MV-4-11 (cell line): ENCODE results near the gene MMP17.
A peak's percentile ranks its signal among the peaks of the same experiment; 100 is the strongest.

Experiments
- DNase-seq: peaks from one replicate; lab custom pipeline; 2025; lab: John Stamatoyannopoulos, UW

MMP17 gene

GRCh38 chr12:131894981-131895639, 66.9 kb downstream of the MMP17 start:
- no peak for DNase-seq

- no peak for DNase-seq
These were observed 67.5 kb downstream of the MMP17 start for GRCh38 chr12:131895640-131896079.

- peak; percentile 20 for DNase-seq
These were observed 68.1 kb downstream of the MMP17 start for GRCh38 chr12:131896080-131896810.

GRCh38 chr12:131896811-131897270, 68.6 kb downstream of the MMP17 start:
- no peak for DNase-seq

- DNase-seq = no peak
These were observed 69.1 kb downstream of the MMP17 start for GRCh38 chr12:131897276-131897675.

- DNase-seq = no peak
These were observed 69.7 kb downstream of the MMP17 start for GRCh38 chr12:131897875-131898274.

- DNase-seq = no peak
These were observed 72.2 kb downstream of the MMP17 start for GRCh38 chr12:131900397-131900796.
